ENCODE results near the gene PTMS. TPM values are rescaled to one million over a fixed set of nuclear protein-coding genes. Genes with fewer than 3 reads are reported as not detected.

PTMS gene
- total RNA-seq, 1 experiment from 2014 or later: 633 TPM

GRCh38 chr12:6768990-6769389 lies 2.8 kb downstream of the PTMS start:
- Histone ChIP-seq H4K20me1 (ENCODE audit: insufficient read depth) (peaks cover 19% of the 10 kb centered on the region), H3K4me2 (peak overlapping the region; percentile 82), H3K9me2 (ENCODE audit: insufficient read depth) (no peaks in the 10 kb centered on the region), H3K4me1 (replicated peaks; ENCODE audit: insufficient read depth) (peaks cover 29% of the 10 kb centered on the region), H2AFZ (no peak overlapping the region), H3K9me3 (ENCODE audit: insufficient read depth, low read depth) (no peaks in the 10 kb centered on the region), H3K27me3 (ENCODE audit: insufficient read depth, low read depth) (no peaks in the 10 kb centered on the region), H3K4me3 (no peak overlapping the region), H3K27ac (no peak overlapping the region), H3F3A (ENCODE audit: insufficient read depth, low read depth) (peaks cover 43% of the 10 kb centered on the region), H3K36me3 (ENCODE audit: low read depth) (no peaks in the 10 kb centered on the region), H3K79me2 (ENCODE audit: low read depth) (peaks cover 25% of the 10 kb centered on the region)
- DNase-seq: peak in 1 of 2 experiments; percentile 47
- ChIA-PET CTCF (interaction anchor here (1.0 kb wide), 1 partner anchor 17 kb away, joined by 3 read pairs; no protein-coding TSS in a partner anchor), POLR2A (ENCODE audit: unreplicated experiment) (interaction anchor here (0.7 kb wide), 1 partner anchor 361 kb away, joined by 10 read pairs; no protein-coding TSS in a partner anchor)
- TF ChIP-seq EZH2 (IDR thresholded peaks at IDR 0.05; ENCODE audit: low read depth) (no peak), CTCF (conservative IDR thresholded peaks at IDR 0.05) (no peak)
- intact Hi-C loops (cut with micrococcal nuclease; ENCODE audit: unreplicated experiment): no loop called here
- BruUV-seq (replicated peaks): no TSS peak

- TF ChIP-seq CTCF (conservative IDR thresholded peaks at IDR 0.05) (no peak), EZH2 (IDR thresholded peaks at IDR 0.05; ENCODE audit: low read depth) (no peak)
- DNase-seq: no peak
- H2AFZ ChIP-seq: no peak overlapping the region
- H3K79me2 ChIP-seq (ENCODE audit: low read depth): peaks cover 25% of the 10 kb centered on the region
- H3K36me3 ChIP-seq (ENCODE audit: low read depth): no peaks in the 10 kb centered on the region
- H3K4me2 ChIP-seq: no peak overlapping the region
- peaks cover 19% of the 10 kb centered on the region for H4K20me1 ChIP-seq (ENCODE audit: insufficient read depth)
- H3K27me3 ChIP-seq (ENCODE audit: insufficient read depth, low read depth): no peaks in the 10 kb centered on the region
- ChIA-PET POLR2A (ENCODE audit: unreplicated experiment) (interaction anchor here (0.6 kb wide), 1 partner anchor 338 kb away, joined by 3 read pairs; no protein-coding TSS in a partner anchor), CTCF (interaction anchor here (1.0 kb wide), 1 partner anchor 18 kb away, joined by 3 read pairs; no protein-coding TSS in a partner anchor)
- no TSS peak for BruUV-seq (replicated peaks)
- H3F3A ChIP-seq (ENCODE audit: insufficient read depth, low read depth): peaks cover 42% of the 10 kb centered on the region
- H3K27ac ChIP-seq: no peak overlapping the region
- intact Hi-C loops (cut with micrococcal nuclease; ENCODE audit: unreplicated experiment): no loop called here
- no peaks in the 10 kb centered on the region for H3K9me2 ChIP-seq (ENCODE audit: insufficient read depth)
- H3K4me1 ChIP-seq (replicated peaks; ENCODE audit: insufficient read depth): peaks cover 26% of the 10 kb centered on the region
- H3K9me3 ChIP-seq (ENCODE audit: insufficient read depth, low read depth): no peaks in the 10 kb centered on the region
- H3K4me3 ChIP-seq: no peak overlapping the region
Observed at GRCh38 chr12:6769666-6770065, 3.5 kb downstream of the PTMS start.

GRCh38 chr12:6770094-6770493 lies 3.9 kb downstream of the PTMS start:
- no peaks in the 10 kb centered on the region for H3K27me3 ChIP-seq (ENCODE audit: insufficient read depth, low read depth)
- H3K4me3 ChIP-seq: no peak overlapping the region
- H3K9me3 ChIP-seq (ENCODE audit: insufficient read depth, low read depth): no peaks in the 10 kb centered on the region
- H3K9me2 ChIP-seq (ENCODE audit: insufficient read depth): no peaks in the 10 kb centered on the region
- no peak for DNase-seq
- H3K4me1 ChIP-seq (replicated peaks; ENCODE audit: insufficient read depth): peaks cover 21% of the 10 kb centered on the region
- peaks cover 38% of the 10 kb centered on the region for H3F3A ChIP-seq (ENCODE audit: insufficient read depth, low read depth)
- intact Hi-C loops (cut with micrococcal nuclease; ENCODE audit: unreplicated experiment): no loop called here
- POLR2A ChIA-PET (ENCODE audit: unreplicated experiment): interaction anchor here (0.6 kb wide), 1 partner anchor 338 kb away, joined by 3 read pairs; no protein-coding TSS in a partner anchor
- H2AFZ ChIP-seq: no peak overlapping the region
- H3K79me2 ChIP-seq (ENCODE audit: low read depth): peaks cover 25% of the 10 kb centered on the region
- H4K20me1 ChIP-seq (ENCODE audit: insufficient read depth): peaks cover 19% of the 10 kb centered on the region
- TF ChIP-seq EZH2 (IDR thresholded peaks at IDR 0.05; ENCODE audit: low read depth): no peak
- no peak for TF ChIP-seq CTCF (conservative IDR thresholded peaks at IDR 0.05)
- TSS peak; percentile 13 for BruUV-seq (replicated peaks)
- H3K4me2 ChIP-seq: no peak overlapping the region
- CTCF ChIA-PET: no interaction called here
- no peak overlapping the region for H3K27ac ChIP-seq
- no peaks in the 10 kb centered on the region for H3K36me3 ChIP-seq (ENCODE audit: low read depth)

All from PC-9 (cell line).